ENCODE measurements around the gene SLC25A30. TPM values are rescaled to one million over a fixed set of nuclear protein-coding genes. Genes with fewer than 3 reads are reported as not detected.
"Not testable (repeated sequence)": the region's sequence is repeated elsewhere in the genome, so short reads cannot be mapped to it uniquely, and the experiment has no call there.

The SLC25A30 gene
- total and polyA plus RNA-seq, 8 donors = 3.8 to 12.3 (median 7.5) TPM

DNA sequence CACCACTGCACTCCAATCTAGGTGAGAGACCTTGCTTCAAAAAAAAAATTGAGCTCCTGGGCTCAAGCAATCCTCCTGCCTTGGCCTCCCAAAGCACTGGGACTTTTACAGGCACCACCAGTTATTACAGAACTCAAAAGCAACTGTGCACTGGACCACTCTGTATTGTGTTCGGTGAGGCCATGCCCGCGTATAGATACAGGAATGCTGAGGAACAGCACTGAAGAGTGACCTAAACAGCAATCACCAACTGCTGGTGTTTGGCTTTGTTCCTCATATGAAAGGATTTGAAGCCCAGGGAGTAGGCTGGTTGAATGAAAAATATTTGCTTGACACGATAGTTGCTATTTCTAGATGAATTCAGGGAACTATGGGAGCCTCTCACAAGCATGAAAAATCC is 29.5 kb downstream of the SLC25A30 start:
- H3K36me3 ChIP-seq = no peaks in the 10 kb centered on the region
- DNase-seq = peak in 1 of 6 donors; percentile 3
- H3K4me3 ChIP-seq = no peak overlapping the region
- no peak for FAIRE-seq
- H3K4me1 ChIP-seq = no peaks in the 10 kb centered on the region
- H3K27ac ChIP-seq = no peak overlapping the region
- intact Hi-C loops (cut with DNase I) = no loop called here
- H3K27me3 ChIP-seq = no peaks in the 10 kb centered on the region
- 97 to 98% methylated on average over 4 of the region's 4 CpGs for WGBS, 2 donors
- no peak for ATAC-seq
- H3K9me3 ChIP-seq = no peaks in the 10 kb centered on the region
- TF ChIP-seq, protein P1, sequence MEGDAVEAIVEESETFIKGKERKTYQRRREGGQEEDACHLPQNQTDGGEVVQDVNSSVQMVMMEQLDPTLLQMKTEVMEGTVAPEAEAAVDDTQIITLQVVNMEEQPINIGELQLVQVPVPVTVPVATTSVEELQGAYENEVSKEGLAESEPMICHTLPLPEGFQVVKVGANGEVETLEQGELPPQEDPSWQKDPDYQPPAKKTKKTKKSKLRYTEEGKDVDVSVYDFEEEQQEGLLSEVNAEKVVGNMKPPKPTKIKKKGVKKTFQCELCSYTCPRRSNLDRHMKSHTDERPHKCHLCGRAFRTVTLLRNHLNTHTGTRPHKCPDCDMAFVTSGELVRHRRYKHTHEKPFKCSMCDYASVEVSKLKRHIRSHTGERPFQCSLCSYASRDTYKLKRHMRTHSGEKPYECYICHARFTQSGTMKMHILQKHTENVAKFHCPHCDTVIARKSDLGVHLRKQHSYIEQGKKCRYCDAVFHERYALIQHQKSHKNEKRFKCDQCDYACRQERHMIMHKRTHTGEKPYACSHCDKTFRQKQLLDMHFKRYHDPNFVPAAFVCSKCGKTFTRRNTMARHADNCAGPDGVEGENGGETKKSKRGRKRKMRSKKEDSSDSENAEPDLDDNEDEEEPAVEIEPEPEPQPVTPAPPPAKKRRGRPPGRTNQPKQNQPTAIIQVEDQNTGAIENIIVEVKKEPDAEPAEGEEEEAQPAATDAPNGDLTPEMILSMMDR (IDR thresholded peaks at IDR 0.05) = no peak

DNA sequence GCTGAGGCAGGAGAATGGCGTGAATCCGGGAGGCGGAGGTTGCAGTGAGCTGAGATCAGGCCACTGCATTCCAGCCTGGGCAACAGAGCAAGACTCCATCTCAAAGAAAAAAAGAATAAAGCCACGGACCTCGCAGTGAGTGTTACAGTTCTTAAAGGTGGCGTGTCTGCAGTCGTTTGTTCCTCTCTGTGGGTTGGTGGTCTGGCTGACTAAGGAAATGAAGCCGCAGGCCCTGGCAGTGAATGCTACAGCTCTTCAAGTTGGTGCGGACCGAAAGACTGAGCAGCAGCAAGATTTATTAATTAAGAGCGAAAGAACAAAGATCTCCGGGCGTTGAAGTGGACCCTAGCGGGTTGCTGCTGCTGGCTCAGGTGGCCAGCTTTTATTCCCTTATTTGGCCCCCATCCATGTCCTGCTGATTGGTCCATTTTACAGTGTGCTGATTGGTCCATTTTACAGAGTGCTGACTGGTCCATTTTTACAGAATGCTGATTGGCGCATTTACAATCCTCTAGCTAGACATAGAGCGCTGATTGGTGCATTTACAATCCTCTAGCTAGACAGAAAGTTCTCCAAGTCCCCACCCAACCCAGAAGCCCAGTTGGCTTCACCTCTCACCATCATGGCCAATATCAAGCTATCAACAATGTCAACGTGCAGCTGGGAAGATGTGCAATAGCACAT is 31.1 kb downstream of the SLC25A30 start:
- H3K9me3 ChIP-seq; intact Hi-C loops (cut with DNase I); FAIRE-seq; H3K27me3 ChIP-seq; H3K36me3 ChIP-seq; H3K4me3 ChIP-seq; H3K27ac ChIP-seq; ATAC-seq; DNase-seq; H3K4me1 ChIP-seq: not testable (repeated sequence)
- WGBS, 2 donors = 90% methylated on average over 17 of the region's 17 CpGs

DNA sequence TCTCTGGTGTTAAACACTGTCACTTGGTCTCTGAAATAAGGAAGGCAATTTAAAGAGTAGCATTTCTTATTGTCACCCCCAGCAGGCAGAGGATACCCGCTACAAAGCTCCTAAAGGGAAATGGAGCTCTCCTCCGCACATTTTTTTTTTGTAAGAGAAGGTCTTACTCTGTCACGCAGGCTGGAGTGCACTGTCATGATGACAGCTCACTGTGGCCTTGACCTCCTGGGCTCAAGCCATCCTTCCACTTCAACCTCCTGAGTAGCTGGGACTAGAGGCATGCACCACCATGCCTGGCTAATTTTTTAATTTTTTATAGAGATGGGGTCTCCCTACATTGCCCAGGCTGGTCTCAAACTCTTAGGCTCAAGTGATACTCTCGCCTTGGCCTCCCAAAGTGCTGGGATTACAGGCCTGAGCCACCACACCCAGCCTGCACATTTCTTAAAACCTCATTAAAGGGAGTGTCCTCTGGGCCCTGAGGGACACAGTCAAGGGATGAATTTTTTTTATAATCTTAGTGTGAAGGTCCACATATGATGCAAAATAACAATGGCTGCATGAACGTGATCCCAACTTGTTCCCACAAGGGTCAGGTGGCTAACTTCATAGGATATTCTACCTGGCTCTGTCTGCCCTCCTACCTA is 32.1 kb downstream of the SLC25A30 start:
- H3K36me3 ChIP-seq = no peaks in the 10 kb centered on the region
- H3K27me3 ChIP-seq = no peaks in the 10 kb centered on the region
- TF ChIP-seq, protein P1 (IDR thresholded peaks at IDR 0.05) = no peak
- DNase-seq = no peak
- WGBS, 2 donors = 83 to 91% methylated on average over 5 of the region's 5 CpGs
- intact Hi-C loops (cut with DNase I) = no loop called here
- H3K27ac ChIP-seq = no peak overlapping the region
- no peak overlapping the region for H3K4me3 ChIP-seq
- no peaks in the 10 kb centered on the region for H3K4me1 ChIP-seq
- FAIRE-seq = no peak
- H3K9me3 ChIP-seq = no peaks in the 10 kb centered on the region
- no peak for ATAC-seq

DNA sequence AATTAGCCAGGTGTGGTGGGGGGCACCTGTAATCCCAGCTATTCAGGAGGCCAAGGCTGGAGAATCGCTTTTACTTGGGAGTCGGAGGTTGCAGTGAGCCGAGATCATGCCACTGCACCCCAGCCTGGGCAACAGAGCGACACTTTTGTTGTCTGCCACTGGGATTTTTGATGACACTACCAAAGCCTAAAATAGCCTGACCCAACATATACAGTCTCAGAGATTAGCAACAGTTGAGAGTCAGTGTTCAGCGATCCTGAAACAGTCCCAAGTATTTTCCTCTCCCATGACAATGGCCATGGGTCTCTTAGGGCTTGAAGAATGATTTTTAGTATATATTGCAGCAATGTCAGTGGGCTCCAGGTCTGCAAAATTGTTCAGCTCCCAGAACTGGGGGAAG is 32.9 kb downstream of the SLC25A30 start:
- Histone ChIP-seq H3K27me3 (no peaks in the 10 kb centered on the region), H3K4me3 (no peak overlapping the region), H3K4me1 (no peaks in the 10 kb centered on the region), H3K27ac (no peak overlapping the region), H3K9me3 (no peaks in the 10 kb centered on the region), H3K36me3 (no peaks in the 10 kb centered on the region)
- ATAC-seq (no peak), DNase-seq (no peak), FAIRE-seq (no peak)
- WGBS, 2 donors = 95 to 99% methylated on average over 5 of the region's 5 CpGs
- intact Hi-C loops (cut with DNase I) = no loop called here
- TF ChIP-seq, protein P1 (IDR thresholded peaks at IDR 0.05) = no peak

DNA sequence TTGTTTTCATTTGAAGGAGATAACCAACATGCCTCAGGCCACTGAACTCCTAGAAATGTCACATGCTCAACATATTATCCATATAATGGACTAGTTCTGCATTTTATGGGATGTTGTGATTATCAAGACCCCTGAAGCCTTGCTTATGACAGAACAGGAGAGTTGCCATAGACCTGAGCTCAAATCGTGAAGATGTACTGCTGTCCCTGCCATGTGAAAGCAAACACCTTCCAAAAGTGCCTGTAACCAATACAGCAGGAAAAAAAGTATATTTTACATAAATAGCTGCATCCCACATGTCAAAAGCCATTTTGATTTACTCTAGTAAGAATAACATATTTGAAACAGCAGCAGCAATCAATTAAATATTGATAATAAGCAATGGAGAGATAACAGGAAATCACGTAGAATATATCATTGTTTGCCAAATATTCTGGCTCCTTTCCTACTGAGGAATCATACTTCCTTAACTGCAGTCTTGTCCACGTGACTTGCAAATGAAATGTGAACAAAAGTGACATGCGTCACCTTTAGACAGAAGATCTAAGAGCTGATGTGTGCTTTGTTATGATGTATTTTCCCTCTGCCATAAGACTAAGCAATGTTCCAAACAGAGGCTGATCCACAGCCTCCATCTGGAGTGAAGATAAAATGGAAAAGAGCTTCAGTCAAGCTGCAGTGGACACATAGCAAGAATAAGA is 33.5 kb downstream of the SLC25A30 start:
- H3K27ac ChIP-seq = no peak overlapping the region
- no peak overlapping the region for H3K4me3 ChIP-seq
- no peaks in the 10 kb centered on the region for H3K27me3 ChIP-seq
- no peaks in the 10 kb centered on the region for H3K9me3 ChIP-seq
- 61% methylated on average over 4 of the region's 4 CpGs for WGBS, 2 donors
- TF ChIP-seq, protein P1 (IDR thresholded peaks at IDR 0.05) = no peak
- ATAC-seq = no peak
- intact Hi-C loops (cut with DNase I) = no loop called here
- H3K36me3 ChIP-seq = no peaks in the 10 kb centered on the region
- H3K4me1 ChIP-seq = no peaks in the 10 kb centered on the region
- DNase-seq = no peak
- no peak for FAIRE-seq

DNA sequence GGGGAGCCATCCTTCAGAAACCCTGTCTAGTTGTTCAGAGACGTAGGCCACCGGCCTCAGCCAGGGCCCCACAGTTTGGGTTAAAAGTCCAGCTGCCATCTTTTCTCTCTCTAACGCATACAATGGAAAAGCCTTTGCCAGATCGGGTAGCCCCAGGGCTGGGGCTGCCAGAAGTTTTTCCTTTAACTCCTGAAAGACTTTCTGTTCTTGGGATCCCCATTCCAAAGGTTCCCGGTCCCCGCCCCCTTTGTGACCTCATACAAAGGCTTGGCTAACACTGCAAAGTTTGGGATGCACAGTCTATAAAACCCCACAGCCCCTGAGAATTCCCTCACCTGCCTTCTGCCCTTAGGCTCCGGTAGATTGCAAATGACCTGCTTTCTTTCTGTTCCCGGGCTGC is 35.4 kb downstream of the SLC25A30 start:
- intact Hi-C loops (cut with DNase I); FAIRE-seq; DNase-seq; H3K27me3 ChIP-seq; ATAC-seq; H3K36me3 ChIP-seq; H3K27ac ChIP-seq; H3K4me3 ChIP-seq; H3K9me3 ChIP-seq; H3K4me1 ChIP-seq: not testable (repeated sequence)
- WGBS, 2 donors = 77 to 97% methylated on average over 3 to 6 of the region's 8 CpGs
